GM12878 (cell line): ENCODE measurements around the gene VEZF1. TPM values are rescaled to one million over a fixed set of nuclear protein-coding genes. Genes with fewer than 3 reads are reported as not detected.
"Not testable (repeated sequence)": the region's sequence is repeated elsewhere in the genome, so short reads cannot be mapped to it uniquely, and the experiment has no call there.

Experiments
- ATAC-seq: fragments of 200-7000 bp; cut with Tn5 transposase; 3 replicates; pipeline ENCODE4 v1.9.1; 2020; ENCODE audit warnings: mild to moderate bottlenecking, moderate library complexity
- BruUV-seq: library from RNA; stranded (reverse); fragments of 400-500 nt; replicated peaks from 2 replicates; lab custom pipeline; 2021; lab: Mats Ljungman, UMichigan
- CTCF ChIA-PET: fragments of 300-600 bp; sonication (Branson Sonifier 250); formaldehyde crosslinking; extraction: SDS; loops from one replicate; lab custom pipeline; 2021; ENCODE audit warnings: inconsistent platforms; lab: Yijun Ruan, JAX
- POLR2A ChIA-PET: fragments of 350-600 bp; formaldehyde crosslinking; extraction: SDS; loops from one replicate; lab custom pipeline; 2021; ENCODE audit warnings: inconsistent platforms; lab: Charles Lee
- RAD21 ChIA-PET: fragments of 300-600 bp; sonication (Branson Sonifier 250); formaldehyde crosslinking; loops from one replicate; lab custom pipeline; 2023; ENCODE audit warnings: antibody characterized with exemption; ENCODE audit not compliant: unreplicated experiment; lab: Charles Lee
- SMC1A ChIA-PET: fragments of 300-600 bp; sonication (Branson Sonifier 250); formaldehyde crosslinking; loops from one replicate; lab custom pipeline; 2023; ENCODE audit not compliant: unreplicated experiment, uncharacterized antibody; lab: Charles Lee
- DNase-seq: peaks from one replicate; pipeline ENCODE4 v3.0.0-alpha.2; 2011; ENCODE audit warnings: low read depth, low spot score
- FAIRE-seq: peaks from 3 replicates; lab custom pipeline; 2011; peaks lifted over from hg19 to GRCh38; lab: Jason Lieb, UNC
- H2AFZ ChIP-seq: 2 replicates; pipeline ENCODE4 v1.6.0; 2011; ENCODE audit warnings: low read depth, low read length, control low read depth; ENCODE audit not compliant: control insufficient read depth
- H3K27ac ChIP-seq: 2 replicates; pipeline ENCODE4 v1.5.1; 2011; ENCODE audit warnings: control low read depth; ENCODE audit not compliant: control insufficient read depth, insufficient read depth
- H3K27me3 ChIP-seq, 2 experiments: replicated peaks in 1 of 2; 2 replicates each; pipeline versions ENCODE4 v1.6.0 to v1.6.1; 2011; ENCODE audit warnings: low read length in 1 of 2; ENCODE audit not compliant: control insufficient read depth in 2 of 2, insufficient read depth in 2 of 2
- H3K36me3 ChIP-seq, 2 experiments: 2 replicates each; pipeline ENCODE4 v1.5.1; 2011; ENCODE audit warnings: low read length in 1 of 2; ENCODE audit not compliant: control insufficient read depth in 2 of 2, insufficient read depth in 2 of 2
- H3K4me1 ChIP-seq: 2 replicates; pipeline ENCODE4 v1.6.1; 2011; ENCODE audit warnings: mild to moderate bottlenecking, low read length, moderate library complexity, mixed read lengths; ENCODE audit not compliant: control insufficient read depth, insufficient read depth
- H3K4me2 ChIP-seq: 2 replicates; pipeline ENCODE4 v1.6.0; 2011; ENCODE audit warnings: control low read depth; ENCODE audit not compliant: control insufficient read depth, insufficient read depth
- H3K4me3 ChIP-seq: fragments of 200-600 bp; sonication (generic); 2 replicates; pipeline ENCODE4 v1.5.1; 2016
- H3K79me2 ChIP-seq: 2 replicates; pipeline ENCODE4 v1.6.0; 2011; ENCODE audit warnings: low read length; ENCODE audit not compliant: control insufficient read depth, insufficient read depth
- H3K9ac ChIP-seq: 2 replicates; pipeline ENCODE4 v1.8.0; 2011; ENCODE audit warnings: low read length, control low read depth, mixed read lengths; ENCODE audit not compliant: control insufficient read depth, insufficient read depth
- H3K9me3 ChIP-seq: replicated peaks from 3 replicates; pipeline ENCODE4 v1.5.1; 2011; ENCODE audit warnings: mild to moderate bottlenecking, low read length; ENCODE audit not compliant: control insufficient read depth, insufficient read depth
- H4K20me1 ChIP-seq: 2 replicates; pipeline ENCODE4 v1.6.0; 2011; ENCODE audit not compliant: control insufficient read depth, insufficient read depth
- EZH2 ChIP-seq: IDR thresholded peaks from 2 replicates; pipeline ENCODE4 v1.6.1; 2012; ENCODE audit warnings: low read depth, mild to moderate bottlenecking, control low read depth, inconsistent platforms, low read length, borderline replicate concordance; ENCODE audit not compliant: control insufficient read depth
- IRF4 ChIP-seq: IDR thresholded peaks from 2 replicates; pipeline ENCODE4 v1.6.1; 2011; ENCODE audit warnings: low read depth, low read length
- NFIC ChIP-seq: IDR thresholded peaks from 2 replicates; pipeline ENCODE4 v1.6.1; 2012; ENCODE audit warnings: low read depth, mild to moderate bottlenecking, inconsistent platforms, low read length, moderate library complexity
- POLR2AphosphoS2 ChIP-seq: IDR thresholded peaks from 2 replicates; pipeline ENCODE4 v1.6.1; 2011; ENCODE audit warnings: low read depth, mild to moderate bottlenecking, low read length, improper control_type of control experiment, moderate library complexity
- TCF12 ChIP-seq: IDR thresholded peaks from 2 replicates; pipeline ENCODE4 v1.6.1; 2011; ENCODE audit warnings: low read depth, mild to moderate bottlenecking, low read length
- ZBTB11 ChIP-seq: fragments of 450-650 bp; formaldehyde crosslinking; IDR thresholded peaks from 2 replicates; pipeline ENCODE4 v1.5.0; 2022; ENCODE audit warnings: mild to moderate bottlenecking, missing genetic modification characterization
- WGBS: methylation state at CpG from one replicate; pipeline ENCODE4 v1.1.6; 2016; ENCODE audit warnings: low lambda C conversion rate; ENCODE audit not compliant: insufficient replicate concordance, insufficient coverage; ENCODE audit errors: missing lambda C conversion rate; 5-methylcytosine and 5-hydroxymethylcytosine counted together
- in situ Hi-C: fragments of 300-500 bp; cut with MboI; formaldehyde crosslinking; loops from 9 replicates; pipeline ENCODE4 v1.14.3; 2018; ENCODE audit warnings: mixed read lengths
- intact Hi-C: fragments of 100-400 bp; cut with micrococcal nuclease; formaldehyde crosslinking; loops from one replicate; pipeline ENCODE4 v1.14.2; 2022; ENCODE audit not compliant: unreplicated experiment
- polyA plus RNA-seq, 11 experiments: library from polyadenylated mRNA; depleted of rRNA in 4 of 11; unstranded in 6 of 11; stranded (reverse) in 5 of 11; fragments of >200 nt; fragmentation: Nextera tagmentation in 4 of 11; fragmentation: Illumina TruSeq in 1 of 11; extraction: Ambion mirVana in 4 of 11; extraction: Trizol in 1 of 11; gene quantifications; 1 replicate in 1 of 11; 2 replicates in 10 of 11; pipeline versions ENCODE4 v1.2.1 to v1.2.3, GENCODE V29; 2011 to 2016; ENCODE audit warnings: inconsistent platforms in 2 of 11, missing spikeins in 2 of 11, low read depth in 1 of 11
- total RNA-seq, 4 experiments: library from RNA; depleted of rRNA in 3 of 4; stranded (reverse); fragments of >200 nt in 3 of 4; fragmentation: Illumina TruSeq in 1 of 4; extraction: Trizol in 1 of 4; gene quantifications; 2 replicates each; pipeline versions ENCODE4 v1.2.1 to v1.2.3, GENCODE V29; 2013 to 2021

Gene VEZF1
- total and polyA plus RNA-seq, 10 of the 15 experiments (the other 5 are each of a cell fraction or from before 2014, with no cell fraction given): 9.5 to 28.2 (median 20.3) TPM

GRCh38 chr17:57962279-57963148, 25.5 kb downstream of the VEZF1 start (continued):
- TF ChIP-seq TCF12 (no peak), NFIC (no peak)

- no peak overlapping the region for H3K4me2 ChIP-seq
- ATAC-seq: no peak
- H3K27me3 ChIP-seq: no peaks in the 10 kb centered on the region; a peak in 2 of 4 replicates
- ChIA-PET POLR2A (no interaction called here), SMC1A (interaction anchor here (1.1 to 1.5 kb wide), 6 partner anchors 13 to 100 kb away, joined by 3 to 9 read pairs (median 4); no protein-coding TSS in a partner anchor), CTCF (interaction anchor here (1.0 to 1.4 kb wide), 3 partner anchors 22 to 102 kb away, joined by 3 to 4 read pairs (median 3); no protein-coding TSS in a partner anchor), RAD21 (interaction anchor here (0.5 to 1.1 kb wide), 2 partner anchors 52 to 67 kb away, joined by 3 read pairs; no protein-coding TSS in a partner anchor)
- H3K4me3 ChIP-seq: no peak overlapping the region
- no peak overlapping the region for H3K9ac ChIP-seq
- intact Hi-C loops: no loop called here
- DNase-seq: no peak
- TF ChIP-seq IRF4 (no peak), POLR2AphosphoS2 (no peak), EZH2 (no peak), ZBTB11 (CRISPR knock-in tag) (no peak)
- 90% methylated on average over 6 of the region's 6 CpGs for WGBS
- H3K36me3 ChIP-seq: no peaks in the 10 kb centered on the region
- BruUV-seq: no TSS peak
- H2AFZ ChIP-seq: no peak overlapping the region
- in situ Hi-C loops: no loop called here
- peaks cover 15% of the 10 kb centered on the region for H3K4me1 ChIP-seq
- H3K9me3 ChIP-seq: no peaks in the 10 kb centered on the region
- no peak overlapping the region for H3K27ac ChIP-seq
- no peaks in the 10 kb centered on the region for H3K79me2 ChIP-seq
- peaks cover 7% of the 10 kb centered on the region; the same call in 1 of the 2 replicates for H4K20me1 ChIP-seq
- FAIRE-seq: no peak
Measured at GRCh38 chr17:57959929-57960328, 28.1 kb downstream of the VEZF1 start.

- intact Hi-C loops: not testable (repeated sequence)
Measured at GRCh38 chr17:57958391-57958790, 29.7 kb downstream of the VEZF1 start.

More at GRCh38 chr17:57958391-57958790, 29.7 kb downstream of the VEZF1 start:
- in situ Hi-C loops, ATAC-seq, H3K9ac ChIP-seq, H4K20me1 ChIP-seq, POLR2A ChIA-PET, H3K9me3 ChIP-seq, H3K4me2 ChIP-seq, BruUV-seq, H3K27ac ChIP-seq, CTCF ChIA-PET, H3K36me3 ChIP-seq, H2AFZ ChIP-seq, SMC1A ChIA-PET, H3K79me2 ChIP-seq, H3K27me3 ChIP-seq, DNase-seq, H3K4me3 ChIP-seq, FAIRE-seq: not testable (repeated sequence)
- RAD21 ChIA-PET: interaction anchor here (0.7 to 1.0 kb wide), 2 partner anchors 100 to 156 kb away, joined by 3 to 4 read pairs; no protein-coding TSS in a partner anchor
- H3K4me1 ChIP-seq: peaks cover 15% of the 10 kb centered on the region
- WGBS: 67% methylated on average over 11 of the region's 15 CpGs
